RWPE1 (cell line): ENCODE data around the gene RBKS.
A peak's percentile ranks its signal among the peaks of the same experiment; 100 is the strongest.

Experiments
- CTCF ChIA-PET: fragments of 350-600 bp; sonication (Branson Sonifier 250); formaldehyde crosslinking; extraction: SDS; loops from one replicate; lab custom pipeline; 2021; lab: Yijun Ruan, JAX
- POLR2A ChIA-PET: fragments of 400-600 bp; formaldehyde crosslinking; extraction: SDS; loops from one replicate; lab custom pipeline; 2020; ENCODE audit warnings: antibody characterized with exemption; ENCODE audit not compliant: low non-redundant PET; lab: Yijun Ruan, JAX
- DNase-seq: peaks from one replicate; pipeline ENCODE4 v3.0.0; 2012; ENCODE audit warnings: low spot score
- H3K27ac ChIP-seq: fragments of 450-650 bp; 2 replicates; pipeline ENCODE4 v1.5.1; 2017
- TF ChIP-seq, protein P1 (sequence below): fragments of 450-650 bp; conservative IDR thresholded peaks from 2 replicates; pipeline ENCODE4 v1.5.1; 2017; ENCODE audit warnings: low read depth, mild to moderate bottlenecking

The RBKS gene

DNA sequence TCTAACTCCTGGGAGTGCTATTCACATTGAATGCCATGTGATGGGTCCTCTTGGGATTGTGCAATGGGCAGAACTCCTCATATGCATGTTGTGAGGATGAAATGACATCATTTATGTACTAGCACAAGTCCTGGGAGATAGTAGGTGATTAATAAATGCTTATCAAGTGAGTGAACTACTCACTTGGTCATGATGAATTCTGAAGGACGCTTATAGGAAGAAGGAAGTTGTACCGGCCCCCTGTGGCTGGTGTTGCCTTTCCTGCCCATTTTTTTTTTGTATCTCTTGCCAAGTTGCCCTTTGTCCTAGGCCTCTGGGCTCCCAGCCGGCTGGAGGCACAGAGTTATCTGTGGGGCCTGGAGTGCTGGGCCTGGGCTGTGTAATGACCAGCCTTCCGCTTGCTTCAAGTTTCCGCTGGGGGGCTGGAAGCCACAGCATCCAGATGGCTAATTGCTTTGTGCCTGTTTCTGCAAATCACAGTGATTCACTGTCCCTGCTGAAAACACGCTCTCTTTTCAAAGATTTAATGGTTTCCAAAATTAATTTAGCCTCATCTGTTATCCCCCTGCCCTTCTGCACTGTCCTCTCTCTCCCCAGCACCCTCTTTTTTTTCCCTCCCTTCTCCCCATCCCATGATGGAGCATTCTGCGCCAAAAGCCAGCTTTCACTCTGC, 152.4 kb downstream of the RBKS start:
- ChIA-PET CTCF (interaction anchor here (0.6 kb wide), 1 partner anchor 518 kb away, joined by 4 read pairs; no protein-coding TSS in a partner anchor), POLR2A (no interaction called here)

DNA sequence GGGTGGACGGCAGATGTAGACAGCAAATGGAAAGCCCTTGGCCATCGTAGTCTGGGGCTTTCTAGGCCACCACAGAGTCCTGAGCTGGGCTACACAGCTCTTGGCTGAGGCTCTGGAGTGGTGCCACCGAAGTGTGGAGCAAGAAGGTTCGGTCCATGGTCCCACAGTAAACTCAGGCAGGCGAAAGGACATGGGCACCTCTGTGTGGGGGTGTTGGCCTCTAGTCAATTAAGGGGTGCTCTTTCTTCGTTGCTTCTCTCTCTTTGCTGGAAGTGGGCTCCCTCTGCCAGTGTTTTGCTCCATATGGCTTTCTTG, 153.3 kb downstream of the RBKS start:
- no peak for DNase-seq
- ChIA-PET CTCF (interaction anchor here (0.9 kb wide), 1 partner anchor 14 kb away, joined by 3 read pairs; no protein-coding TSS in a partner anchor), POLR2A (no interaction called here)
- TF ChIP-seq, protein P1, sequence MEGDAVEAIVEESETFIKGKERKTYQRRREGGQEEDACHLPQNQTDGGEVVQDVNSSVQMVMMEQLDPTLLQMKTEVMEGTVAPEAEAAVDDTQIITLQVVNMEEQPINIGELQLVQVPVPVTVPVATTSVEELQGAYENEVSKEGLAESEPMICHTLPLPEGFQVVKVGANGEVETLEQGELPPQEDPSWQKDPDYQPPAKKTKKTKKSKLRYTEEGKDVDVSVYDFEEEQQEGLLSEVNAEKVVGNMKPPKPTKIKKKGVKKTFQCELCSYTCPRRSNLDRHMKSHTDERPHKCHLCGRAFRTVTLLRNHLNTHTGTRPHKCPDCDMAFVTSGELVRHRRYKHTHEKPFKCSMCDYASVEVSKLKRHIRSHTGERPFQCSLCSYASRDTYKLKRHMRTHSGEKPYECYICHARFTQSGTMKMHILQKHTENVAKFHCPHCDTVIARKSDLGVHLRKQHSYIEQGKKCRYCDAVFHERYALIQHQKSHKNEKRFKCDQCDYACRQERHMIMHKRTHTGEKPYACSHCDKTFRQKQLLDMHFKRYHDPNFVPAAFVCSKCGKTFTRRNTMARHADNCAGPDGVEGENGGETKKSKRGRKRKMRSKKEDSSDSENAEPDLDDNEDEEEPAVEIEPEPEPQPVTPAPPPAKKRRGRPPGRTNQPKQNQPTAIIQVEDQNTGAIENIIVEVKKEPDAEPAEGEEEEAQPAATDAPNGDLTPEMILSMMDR: no peak
- H3K27ac ChIP-seq: peak overlapping the region; percentile 72; the same call in 1 of the 2 replicates

More for the DNA sequence above, 152.4 kb downstream of the RBKS start:
- no peak for DNase-seq
- H3K27ac ChIP-seq: peak overlapping the region; percentile 16; the same call in 1 of the 2 replicates
- TF ChIP-seq, protein P1: no peak

DNA sequence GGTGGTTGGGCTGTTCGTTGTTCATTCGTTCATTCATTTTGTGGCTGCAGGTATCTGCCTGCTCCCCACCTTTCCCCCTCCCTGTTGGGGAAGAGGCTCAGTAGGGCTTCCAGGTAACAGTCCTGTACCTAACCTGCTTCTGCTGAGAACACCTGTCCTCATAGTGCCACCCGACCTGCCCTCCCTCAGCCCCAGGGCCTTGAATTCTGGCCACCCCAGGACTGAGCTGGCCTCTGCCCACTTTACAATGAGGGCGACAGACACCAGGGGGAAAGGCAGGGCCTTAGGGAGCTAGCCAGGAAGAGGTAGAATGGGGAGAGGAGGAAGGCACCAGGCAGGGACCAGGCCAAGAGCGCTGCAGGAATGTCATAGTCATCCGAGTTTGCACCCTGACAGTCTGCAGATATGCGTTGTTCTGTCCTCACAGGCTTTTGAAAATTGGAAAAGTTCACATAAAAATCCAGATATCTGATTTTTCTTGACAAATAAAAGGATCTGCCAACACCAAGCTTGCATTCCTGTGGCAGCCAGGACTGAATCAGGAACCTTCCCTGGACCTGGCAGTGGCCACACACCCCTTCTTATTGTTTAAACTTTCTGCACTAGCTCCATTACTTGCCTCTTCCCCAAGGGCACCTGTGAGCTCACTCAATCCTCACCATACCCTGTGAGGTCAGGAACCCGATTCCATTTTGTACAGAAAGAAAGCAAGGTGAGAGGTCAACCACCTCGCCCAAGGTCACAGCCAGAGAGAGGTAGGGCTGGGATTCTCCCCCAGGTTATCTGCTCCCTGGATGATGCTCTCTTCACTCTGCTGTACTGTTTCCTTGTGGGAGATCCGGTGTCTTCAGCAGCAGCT, 153.9 kb downstream of the RBKS start:
- ChIA-PET CTCF (interaction anchor here (0.9 kb wide), 1 partner anchor 13 kb away, joined by 3 read pairs; no protein-coding TSS in a partner anchor), POLR2A (no interaction called here)
- TF ChIP-seq, protein P1: no peak
- H3K27ac ChIP-seq: peak overlapping the region; percentile 72
- DNase-seq: no peak

DNA sequence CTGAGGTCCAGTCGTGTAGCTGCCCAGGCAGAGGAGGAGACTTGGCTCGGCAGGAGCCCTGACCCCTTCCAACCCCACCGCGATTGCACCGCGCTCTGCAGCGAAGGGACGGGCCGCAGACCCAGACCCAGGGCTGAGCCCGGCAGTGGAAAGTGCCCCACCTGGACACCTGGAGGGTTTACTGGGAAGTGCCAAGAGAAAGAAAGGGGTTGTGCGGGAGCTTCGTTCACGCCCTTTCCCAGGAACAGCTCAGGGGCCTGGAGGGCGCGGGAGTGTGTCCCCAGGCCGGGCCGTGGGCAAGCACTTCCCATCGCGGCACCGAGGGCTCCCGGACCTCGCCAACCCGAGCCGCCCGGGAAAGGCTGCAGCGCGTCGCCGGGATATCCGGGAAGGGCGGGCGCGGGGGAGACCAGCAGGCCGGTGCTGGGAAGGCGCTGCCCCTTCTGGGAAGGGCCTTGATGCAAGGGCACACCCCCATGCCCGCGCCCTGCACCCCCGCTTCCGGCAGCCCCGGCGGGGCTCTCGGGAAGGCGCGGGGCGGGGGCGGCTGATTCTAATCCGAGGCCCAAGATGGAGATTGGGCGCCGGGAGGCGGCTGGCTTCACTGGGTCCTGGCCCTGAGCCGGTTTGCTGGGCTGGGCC, 154.8 kb downstream of the RBKS start:
- H3K27ac ChIP-seq: peak overlapping the region; percentile 72
- POLR2A ChIA-PET: no interaction called here

DNA sequence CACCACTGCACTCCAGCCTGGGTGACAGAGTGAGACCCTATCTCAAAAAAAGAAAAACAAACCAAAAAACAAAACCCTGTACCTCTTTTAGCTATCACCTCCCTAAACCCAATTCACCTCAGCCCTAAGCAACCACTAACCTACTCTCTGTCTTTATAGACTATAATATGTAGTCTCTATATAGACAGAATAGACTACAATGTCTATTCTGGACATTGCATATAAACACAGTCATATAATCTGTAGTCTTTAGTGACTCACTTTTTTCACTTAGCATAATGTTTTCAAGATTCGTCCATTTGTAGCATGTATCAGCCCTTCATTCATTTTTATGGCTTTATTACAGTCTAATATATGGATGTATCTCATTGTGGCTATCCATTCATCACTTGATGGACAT, 155.9 kb downstream of the RBKS start:
- ChIA-PET POLR2A (interaction anchor here (0.6 kb wide), 1 partner anchor 15 kb away, joined by 3 read pairs; no protein-coding TSS in a partner anchor), CTCF (interaction anchor here (0.7 kb wide), 1 partner anchor 125 kb away, joined by 3 read pairs; no protein-coding TSS in a partner anchor)
- TF ChIP-seq, protein P1: no peak
- DNase-seq: no peak
- H3K27ac ChIP-seq: no peak overlapping the region

More for the DNA sequence above, 154.8 kb downstream of the RBKS start:
- TF ChIP-seq, protein P1: no peak
- CTCF ChIA-PET: interaction anchor here (0.8 kb wide), 1 partner anchor 147 kb away, joined by 3 read pairs; no protein-coding TSS in a partner anchor
- peak; percentile 63 for DNase-seq
